Transverse colon (tissue), 4 donors: ENCODE measurements around the gene CRABP2. TPM values are rescaled to one million over a fixed set of nuclear protein-coding genes. Genes with fewer than 3 reads are reported as not detected.

ENCODE experiments used
- DNase-seq: peaks from one replicate; pipeline ENCODE4 v3.0.0-alpha.2; 2019
- H3K27ac ChIP-seq, 4 donors: fragments of 200-600 bp; sonication (generic); 2 replicates each; pipeline ENCODE4 v1.5.1; 2016 to 2018; ENCODE audit warnings: inconsistent platforms in 4 of 4
- H3K27me3 ChIP-seq: fragments of 200-600 bp; sonication (generic); 2 replicates; pipeline ENCODE4 v1.5.1; 2017; ENCODE audit warnings: inconsistent platforms
- H3K36me3 ChIP-seq, 4 donors: fragments of 200-600 bp; sonication (generic); 2 replicates each; pipeline ENCODE4 v1.5.1; 2017 to 2019; ENCODE audit warnings: inconsistent platforms in 4 of 4
- H3K4me1 ChIP-seq, 4 donors: fragments of 200-600 bp; sonication (generic); 2 replicates each; pipeline ENCODE4 v1.5.1; 2017 to 2020; ENCODE audit warnings: inconsistent platforms in 4 of 4
- H3K4me3 ChIP-seq, 4 donors: fragments of 200-600 bp; sonication (generic); 1 replicate in 1 of 4; 2 replicates in 3 of 4; pipeline versions ENCODE4 v1.5.1 to v1.6.1; 2017 to 2019; ENCODE audit warnings: inconsistent platforms in 4 of 4
- H3K9me3 ChIP-seq, 2 donors: fragments of 200-600 bp; sonication (generic); 2 replicates each; pipeline ENCODE4 v1.5.1; 2017 to 2019; ENCODE audit warnings: inconsistent platforms in 2 of 2
- EP300 ChIP-seq: sonication (generic); formaldehyde crosslinking; IDR thresholded peaks from one replicate; pipeline ENCODE4 v1.6.1; 2017; ENCODE audit warnings: antibody characterized with exemption, low read depth
- POLR2A ChIP-seq: fragments of 450-650 bp; IDR thresholded peaks from one replicate; pipeline ENCODE4 v1.6.1; 2016; ENCODE audit warnings: antibody characterized with exemption, mild to moderate bottlenecking, moderate library complexity
- POLR2AphosphoS5 ChIP-seq, 3 donors: sonication (generic); formaldehyde crosslinking; IDR thresholded peaks; one replicate each; pipeline ENCODE4 v1.6.1; 2016; ENCODE audit warnings: antibody characterized with exemption in 3 of 3
- WGBS, 2 donors: methylation state at CpG; one replicate each; pipeline ENCODE4 v1.1.5; 2018; ENCODE audit warnings: low coverage in 1 of 2; 5-methylcytosine and 5-hydroxymethylcytosine counted together
- in situ Hi-C, 4 donors: fragments of 200-750 bp; cut with MboI; loops; one replicate each; pipeline versions ENCODE4 v1.15.0 to v1.15.1; 2017; ENCODE audit warnings: low sequenced_read_pairs in 3 of 4, low pct_ligation_motif_present in 1 of 4, low pct_unique_long_range_greater_than_20kb in 1 of 4
- intact Hi-C: fragments of 100-400 bp; cut with DNase I; formaldehyde crosslinking; loops from one replicate; pipeline ENCODE4 v1.15.1; 2023; ENCODE audit warnings: low total_unique reads
- total RNA-seq, 4 donors: library from RNA; depleted of rRNA; stranded (reverse); fragments of >200 nt; gene quantifications; one replicate each; pipeline ENCODE4 v1.1.0, GENCODE V29; 2016
- TF ChIP-seq, protein P1 (sequence below), 5 experiments: fragments of 200-600 bp in 3 of 5; fragments of 450-650 bp in 2 of 5; sonication (generic) in 3 of 5; IDR thresholded peaks; 1 replicate in 2 of 5; 2 replicates in 3 of 5; pipeline ENCODE4 v1.5.1; 2016 to 2017; ENCODE audit warnings: antibody characterized with exemption in 5 of 5, inconsistent platforms in 3 of 5, mild to moderate bottlenecking in 2 of 5, moderate library complexity in 1 of 5

The CRABP2 gene
- total RNA-seq, 4 donors from 2014 or later, result 0.79 to 1.9 TPM; not detected in 2

DNA sequence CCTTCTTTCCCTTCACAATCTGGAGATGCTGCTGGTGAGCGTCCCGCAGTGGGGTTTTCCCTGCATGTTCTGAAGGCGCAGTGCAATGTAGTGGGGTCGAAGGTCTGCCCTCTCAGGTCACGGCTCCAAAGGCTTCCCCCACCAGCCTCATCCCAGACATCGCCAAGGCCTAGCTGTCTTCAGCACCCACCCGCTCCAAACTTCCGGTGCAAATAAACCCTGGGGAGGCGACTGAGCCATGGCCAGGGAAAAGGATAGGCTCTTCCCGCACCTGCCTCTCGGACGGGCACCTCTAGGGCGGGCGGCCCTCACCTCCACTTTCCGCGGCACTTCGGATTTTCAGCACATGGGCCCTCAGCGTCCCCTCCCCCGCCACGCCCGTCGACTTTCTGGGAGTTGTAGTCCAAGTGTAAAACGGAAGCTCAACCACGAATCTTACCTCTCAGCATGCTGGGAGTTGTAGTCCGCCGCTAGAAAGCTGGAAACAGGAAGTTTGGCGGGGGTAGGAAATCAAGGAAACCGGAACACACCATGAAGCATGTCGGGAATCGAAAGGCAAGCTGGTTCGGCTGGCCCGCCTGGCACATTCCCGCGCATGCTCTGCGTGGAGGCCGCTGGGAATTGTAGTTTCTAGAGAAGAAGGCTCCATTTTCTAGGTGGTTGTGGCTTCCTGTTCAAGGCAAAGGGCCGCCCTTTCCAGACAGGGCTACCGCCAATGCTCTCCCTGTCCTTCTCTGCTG, 35.5 kb upstream of the CRABP2 start, which contains the start of gene MRPL24:
TSS of gene MRPL24 (minus strand) at position 348 of the 740 bp plus-strand sequence. CDS start 2,384 bp downstream, outside the sequence.
- Histone ChIP-seq H3K4me1 (peaks cover 12 to 27% (median 15%) of the 10 kb centered on the region in 4 donors), H3K9me3 (no peaks in the 10 kb centered on the region), H3K36me3 (peaks cover 0 to 17% (median 4%) of the 10 kb centered on the region in 4 donors), H3K27me3 (no peaks in the 10 kb centered on the region), H3K4me3 (peak within 1 kb of the TSS; percentile 24 to 90 (median 61)), H3K27ac (peak within 1 kb of the TSS; percentile 76 to 89 (median 85))
- TF ChIP-seq POLR2AphosphoS5 (IDR thresholded peaks at IDR 0.05) (peak; percentile 72 to 87 (median 74)), POLR2A (peak; percentile 46), EP300 (no peak)
- DNase-seq, result peak; percentile 98
- intact Hi-C loops (no loop called here), in situ Hi-C loops (no loop called here)
- WGBS, 2 donors, result 0% methylated on average over 37 of the region's 38 CpGs; no CpG with 5 or more reads in 1 of the 2 donors

DNA sequence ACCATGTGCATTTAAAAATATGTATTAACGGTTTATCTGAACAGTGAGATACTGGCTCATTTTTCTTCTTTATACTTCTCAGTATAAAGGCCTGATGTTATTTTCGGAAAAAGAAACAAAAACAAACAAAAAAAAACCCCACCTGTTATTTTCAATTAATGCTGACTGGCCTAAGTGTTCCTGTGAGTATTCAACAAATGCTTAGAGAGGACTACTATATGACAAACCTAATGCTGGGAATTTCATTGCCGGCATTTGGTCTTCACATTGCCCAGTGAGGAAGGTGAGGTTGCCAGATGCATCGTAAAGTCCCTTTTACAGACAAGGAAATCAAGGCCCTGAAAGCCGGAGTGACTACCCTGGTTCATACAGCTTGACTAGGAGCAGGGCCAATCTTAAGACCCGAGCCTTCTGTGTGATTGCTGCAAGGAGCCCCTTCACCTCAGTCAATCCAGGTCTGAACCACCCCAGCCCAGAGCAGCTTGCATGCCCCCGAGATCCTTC, 34.9 kb upstream of the CRABP2 start:
- in situ Hi-C loops (no loop called here), intact Hi-C loops (no loop called here)
- peak overlapping the region; percentile 76 to 89 (median 85) for H3K27ac ChIP-seq
- TF ChIP-seq, protein P1, sequence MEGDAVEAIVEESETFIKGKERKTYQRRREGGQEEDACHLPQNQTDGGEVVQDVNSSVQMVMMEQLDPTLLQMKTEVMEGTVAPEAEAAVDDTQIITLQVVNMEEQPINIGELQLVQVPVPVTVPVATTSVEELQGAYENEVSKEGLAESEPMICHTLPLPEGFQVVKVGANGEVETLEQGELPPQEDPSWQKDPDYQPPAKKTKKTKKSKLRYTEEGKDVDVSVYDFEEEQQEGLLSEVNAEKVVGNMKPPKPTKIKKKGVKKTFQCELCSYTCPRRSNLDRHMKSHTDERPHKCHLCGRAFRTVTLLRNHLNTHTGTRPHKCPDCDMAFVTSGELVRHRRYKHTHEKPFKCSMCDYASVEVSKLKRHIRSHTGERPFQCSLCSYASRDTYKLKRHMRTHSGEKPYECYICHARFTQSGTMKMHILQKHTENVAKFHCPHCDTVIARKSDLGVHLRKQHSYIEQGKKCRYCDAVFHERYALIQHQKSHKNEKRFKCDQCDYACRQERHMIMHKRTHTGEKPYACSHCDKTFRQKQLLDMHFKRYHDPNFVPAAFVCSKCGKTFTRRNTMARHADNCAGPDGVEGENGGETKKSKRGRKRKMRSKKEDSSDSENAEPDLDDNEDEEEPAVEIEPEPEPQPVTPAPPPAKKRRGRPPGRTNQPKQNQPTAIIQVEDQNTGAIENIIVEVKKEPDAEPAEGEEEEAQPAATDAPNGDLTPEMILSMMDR (IDR thresholded peaks at IDR 0.05), result no peak
- no peak for TF ChIP-seq EP300
- TF ChIP-seq POLR2AphosphoS5 (IDR thresholded peaks at IDR 0.05), result no peak
- TF ChIP-seq POLR2A, result no peak
- peaks cover 0 to 17% (median 4%) of the 10 kb centered on the region in 4 donors for H3K36me3 ChIP-seq
- H3K4me3 ChIP-seq, result peak overlapping the region; percentile 24 to 90 (median 61)
- no peaks in the 10 kb centered on the region for H3K27me3 ChIP-seq
- 10 to 34% methylated on average over 2 to 7 of the region's 7 CpGs for WGBS, 2 donors
- no peak for DNase-seq
- no peaks in the 10 kb centered on the region for H3K9me3 ChIP-seq
- H3K4me1 ChIP-seq, result peaks cover 11 to 22% (median 12%) of the 10 kb centered on the region in 4 donors

DNA sequence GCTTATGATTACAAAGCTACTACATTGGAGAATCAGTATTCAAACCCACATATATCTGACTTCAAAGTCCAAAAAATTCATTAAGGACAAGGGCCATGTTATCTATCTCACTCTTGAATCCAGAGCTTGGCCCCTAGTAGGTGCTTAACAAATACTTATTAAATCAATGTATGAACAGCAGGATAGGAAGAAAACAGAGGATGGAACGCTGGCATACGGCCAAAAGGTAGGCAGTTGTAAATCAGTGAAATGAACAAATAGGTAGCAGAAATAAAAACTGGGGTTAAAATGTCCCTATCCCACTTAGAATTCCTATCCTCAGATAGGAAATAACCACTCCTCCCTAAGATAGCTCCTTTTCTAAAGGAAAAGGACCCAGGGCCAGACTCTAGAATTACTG, 33.5 kb upstream of the CRABP2 start:
- Histone ChIP-seq H3K4me1 (peaks cover 11 to 22% (median 12%) of the 10 kb centered on the region in 4 donors), H3K9me3 (no peaks in the 10 kb centered on the region), H3K27ac (no peak overlapping the region), H3K27me3 (no peaks in the 10 kb centered on the region), H3K4me3 (no peak overlapping the region), H3K36me3 (peaks cover 0 to 21% (median 2%) of the 10 kb centered on the region in 4 donors)
- WGBS, 2 donors, result 68% methylated on average over 2 of the region's 2 CpGs; no CpG with 5 or more reads in 1 of the 2 donors
- intact Hi-C loops (no loop called here), in situ Hi-C loops (no loop called here)
- TF ChIP-seq, protein P1 (IDR thresholded peaks at IDR 0.05), result no peak
- no peak for DNase-seq

DNA sequence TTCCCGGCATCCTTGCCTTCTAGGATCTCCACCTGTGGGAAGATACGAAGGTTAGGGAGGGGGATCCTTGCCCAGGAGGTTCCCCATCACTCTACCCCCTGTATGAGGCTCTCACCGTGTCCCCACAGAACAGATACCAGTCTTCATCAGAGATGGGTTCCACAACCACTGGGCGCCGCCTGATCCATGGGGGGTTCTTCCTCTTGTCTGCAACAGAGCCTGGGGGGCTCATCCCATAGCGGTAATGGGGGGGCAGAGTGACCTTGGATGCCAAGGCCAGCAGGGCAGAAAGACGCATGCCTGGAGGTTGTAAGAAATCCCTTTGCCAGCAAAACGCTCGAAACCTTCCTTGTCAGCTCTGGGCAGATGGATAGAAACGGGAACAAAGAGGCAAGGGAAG, 33.0 kb upstream of the CRABP2 start:
- Histone ChIP-seq H3K27ac (no peak overlapping the region), H3K4me3 (no peak overlapping the region), H3K4me1 (peaks cover 11 to 22% (median 12%) of the 10 kb centered on the region in 4 donors), H3K9me3 (no peaks in the 10 kb centered on the region), H3K27me3 (no peaks in the 10 kb centered on the region), H3K36me3 (peaks cover 0 to 25% (median 0%) of the 10 kb centered on the region in 4 donors)
- in situ Hi-C loops (no loop called here), intact Hi-C loops (no loop called here)
- 89 to 90% methylated on average over 6 to 10 of the region's 10 CpGs for WGBS, 2 donors
- DNase-seq, result no peak
- no peak for TF ChIP-seq POLR2A

DNA sequence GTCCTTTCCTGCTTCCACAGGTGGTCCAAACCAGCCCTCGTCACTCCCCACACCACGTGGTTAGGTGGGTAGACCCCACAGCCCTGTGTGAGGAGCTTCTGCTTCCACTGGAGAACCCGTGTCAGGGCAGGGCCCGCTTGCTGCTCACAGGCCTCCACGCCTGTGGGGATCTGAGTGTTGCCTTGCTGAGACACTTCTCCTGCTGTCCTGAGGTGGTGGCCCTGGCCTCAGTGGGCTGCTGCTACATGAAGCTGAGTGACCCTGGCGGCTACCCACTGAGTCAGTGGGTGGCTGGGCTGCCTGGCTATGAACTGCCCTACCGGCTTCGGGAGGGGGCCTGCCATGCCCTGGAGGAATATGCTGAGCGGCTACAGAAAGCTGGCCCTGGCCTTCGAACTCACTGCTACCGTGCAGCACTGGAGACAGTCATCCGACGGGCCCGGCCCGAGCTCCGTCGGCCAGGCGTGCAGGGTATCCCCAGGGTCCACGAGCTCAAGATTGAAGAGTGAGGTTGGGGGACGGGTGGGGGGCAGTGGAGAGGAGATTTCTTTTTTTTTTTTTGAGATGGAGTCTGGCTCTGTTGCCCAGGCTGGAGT, 28.7 kb upstream of the CRABP2 start:
- 94% methylated on average over 20 of the region's 20 CpGs; no CpG with 5 or more reads in 1 of the 2 donors for WGBS, 2 donors
- DNase-seq, result no peak
- Histone ChIP-seq H3K27ac (no peak overlapping the region), H3K36me3 (peaks cover 0 to 20% (median 0%) of the 10 kb centered on the region in 4 donors), H3K9me3 (no peaks in the 10 kb centered on the region), H3K4me1 (peaks cover 0 to 7% (median 1%) of the 10 kb centered on the region in 4 donors), H3K27me3 (no peaks in the 10 kb centered on the region), H3K4me3 (no peak overlapping the region)
- intact Hi-C loops (no loop called here), in situ Hi-C loops (no loop called here)
- TF ChIP-seq POLR2AphosphoS5 (IDR thresholded peaks at IDR 0.05) (no peak), POLR2A (no peak), EP300 (no peak)
- TF ChIP-seq, protein P1 (IDR thresholded peaks at IDR 0.05), result no peak
